Measurements from ENCODE around the gene NFE2L3. TPM values are rescaled to one million over a fixed set of nuclear protein-coding genes. Genes with fewer than 3 reads are reported as not detected.

NFE2L3 gene
- polyA plus RNA-seq, 1 experiment: 63.5 TPM

- no peak for DNase-seq (ENCODE audit: low read depth, low spot score)
- no peak overlapping the region for H3K27ac ChIP-seq (ENCODE audit: low read depth, low read length)
- H3K4me3 ChIP-seq (ENCODE audit: low read depth, low read length): no peak overlapping the region
- TF ChIP-seq CTCF (IDR thresholded peaks at IDR 0.05; ENCODE audit: low read depth, low read length): no peak
- ChIA-PET CTCF (interaction anchor here (1.4 kb wide), 1 partner anchor 13 kb away, joined by 4 read pairs; no protein-coding TSS in a partner anchor), POLR2A (interaction anchor here (1.3 to 1.4 kb wide), 2 partner anchors 15 to 33 kb away, joined by 3 to 5 read pairs; partner anchors contain the start of genes HNRNPA2B1 and NFE2L3)
- H3K9me3 ChIP-seq (ENCODE audit: control insufficient read depth, insufficient read depth, low read length): no peaks in the 10 kb centered on the region
- no peaks in the 10 kb centered on the region for H3K27me3 ChIP-seq (ENCODE audit: control insufficient read depth, insufficient read depth, low read length)
Measured at GRCh38 chr7:26185131-26185843, 33.3 kb downstream of the NFE2L3 start.

- DNase-seq (ENCODE audit: low read depth, low spot score): no peak
- Histone ChIP-seq H3K27ac (ENCODE audit: low read depth, low read length) (no peak overlapping the region), H3K4me3 (ENCODE audit: low read depth, low read length) (no peak overlapping the region), H3K27me3 (ENCODE audit: control insufficient read depth, insufficient read depth, low read length) (no peaks in the 10 kb centered on the region), H3K9me3 (ENCODE audit: control insufficient read depth, insufficient read depth, low read length) (no peaks in the 10 kb centered on the region)
- ChIA-PET CTCF (interaction anchor here (1.4 kb wide), 1 partner anchor 12 kb away, joined by 4 read pairs; no protein-coding TSS in a partner anchor), POLR2A (interaction anchor here (1.3 to 1.4 kb wide), 2 partner anchors 14 to 34 kb away, joined by 3 to 5 read pairs; partner anchors contain the start of genes HNRNPA2B1 and NFE2L3)
- TF ChIP-seq CTCF (IDR thresholded peaks at IDR 0.05; ENCODE audit: low read depth, low read length): no peak
Measured at GRCh38 chr7:26185844-26186180, 33.8 kb downstream of the NFE2L3 start.

- no peak for DNase-seq (ENCODE audit: low read depth, low spot score)
- Histone ChIP-seq H3K9me3 (ENCODE audit: control insufficient read depth, insufficient read depth, low read length) (no peaks in the 10 kb centered on the region), H3K27ac (ENCODE audit: low read depth, low read length) (no peak overlapping the region), H3K4me3 (ENCODE audit: low read depth, low read length) (no peak overlapping the region), H3K27me3 (ENCODE audit: control insufficient read depth, insufficient read depth, low read length) (no peaks in the 10 kb centered on the region)
- CTCF ChIA-PET: interaction anchor here (1.1 to 2.6 kb wide), 2 partner anchors 12 to 96 kb away, joined by 3 to 34 read pairs; no protein-coding TSS in a partner anchor
- TF ChIP-seq CTCF (IDR thresholded peaks at IDR 0.05; ENCODE audit: low read depth, low read length): no peak
- POLR2A ChIA-PET: interaction anchor here (0.9 to 2.4 kb wide), 5 partner anchors 11 to 34 kb away, joined by 3 to 12 read pairs (median 5); partner anchors contain the start of genes CBX3, HNRNPA2B1 and NFE2L3
Measured at GRCh38 chr7:26186364-26187311, 34.6 kb downstream of the NFE2L3 start.

GRCh38 chr7:26187380-26188205, 35.6 kb downstream of the NFE2L3 start:
- ChIA-PET POLR2A (interaction anchor here (0.9 to 2.4 kb wide), 4 partner anchors 11 to 15 kb away, joined by 3 to 12 read pairs (median 9); partner anchors contain the start of genes CBX3 and HNRNPA2B1), CTCF (interaction anchor here (1.1 to 2.6 kb wide), 4 partner anchors 11 to 295 kb away, joined by 3 to 34 read pairs (median 7); no protein-coding TSS in a partner anchor)
- Histone ChIP-seq H3K27ac (ENCODE audit: low read depth, low read length) (no peak overlapping the region), H3K27me3 (ENCODE audit: control insufficient read depth, insufficient read depth, low read length) (no peaks in the 10 kb centered on the region), H3K4me3 (ENCODE audit: low read depth, low read length) (no peak overlapping the region), H3K9me3 (ENCODE audit: control insufficient read depth, insufficient read depth, low read length) (no peaks in the 10 kb centered on the region)
- DNase-seq (ENCODE audit: low read depth, low spot score): no peak
- no peak for TF ChIP-seq CTCF (IDR thresholded peaks at IDR 0.05; ENCODE audit: low read depth, low read length)
